ENCODE measurements around the gene RALBP1.

The RALBP1 gene

GRCh38 chr18:9494778-9495331 lies 19.5 kb downstream of the RALBP1 start:
- no peak overlapping the region for H3K4me3 ChIP-seq (ENCODE audit: low read depth, low read length)
- TF ChIP-seq POLR2A (IDR thresholded peaks at IDR 0.05; ENCODE audit: extremely low read depth, insufficient read length) = no peak
- TF ChIP-seq MYC (IDR thresholded peaks at IDR 0.05; ENCODE audit: low read depth, low read length) = no peak
- no peak for TF ChIP-seq CTCF (IDR thresholded peaks at IDR 0.05; ENCODE audit: low read depth, low read length)
- TF ChIP-seq MAX (IDR thresholded peaks at IDR 0.05; ENCODE audit: low read depth, low read length) = no peak
- peak; percentile 69 for DNase-seq (ENCODE audit: low read depth)

- DNase-seq (ENCODE audit: low read depth) = no peak
- H3K4me3 ChIP-seq (ENCODE audit: low read depth, low read length) = no peak overlapping the region
- no peak for TF ChIP-seq CTCF (IDR thresholded peaks at IDR 0.05; ENCODE audit: low read depth, low read length)
- no peak for TF ChIP-seq MYC (IDR thresholded peaks at IDR 0.05; ENCODE audit: low read depth, low read length)
- TF ChIP-seq POLR2A (IDR thresholded peaks at IDR 0.05; ENCODE audit: extremely low read depth, insufficient read length) = no peak
- no peak for TF ChIP-seq MAX (IDR thresholded peaks at IDR 0.05; ENCODE audit: low read depth, low read length)
These were observed 20.2 kb downstream of the RALBP1 start for GRCh38 chr18:9495465-9495864.

- H3K4me3 ChIP-seq (ENCODE audit: low read depth, low read length) = no peak overlapping the region
- no peak for DNase-seq (ENCODE audit: low read depth)
- no peak for TF ChIP-seq MYC (IDR thresholded peaks at IDR 0.05; ENCODE audit: low read depth, low read length)
- no peak for TF ChIP-seq MAX (IDR thresholded peaks at IDR 0.05; ENCODE audit: low read depth, low read length)
- TF ChIP-seq CTCF (IDR thresholded peaks at IDR 0.05; ENCODE audit: low read depth, low read length) = no peak
- TF ChIP-seq POLR2A (IDR thresholded peaks at IDR 0.05; ENCODE audit: extremely low read depth, insufficient read length) = no peak
These were observed 20.8 kb downstream of the RALBP1 start for GRCh38 chr18:9495916-9496705.

- no peak for TF ChIP-seq MAX (IDR thresholded peaks at IDR 0.05; ENCODE audit: low read depth, low read length)
- no peak overlapping the region for H3K4me3 ChIP-seq (ENCODE audit: low read depth, low read length)
- no peak for DNase-seq (ENCODE audit: low read depth)
These were observed 30.9 kb downstream of the RALBP1 start for GRCh38 chr18:9506046-9506792.

- no peak overlapping the region for H3K4me3 ChIP-seq (ENCODE audit: low read depth, low read length)
- DNase-seq (ENCODE audit: low read depth) = no peak
- TF ChIP-seq CTCF (IDR thresholded peaks at IDR 0.05; ENCODE audit: low read depth, low read length) (no peak), MYC (IDR thresholded peaks at IDR 0.05; ENCODE audit: low read depth, low read length) (no peak), MAX (IDR thresholded peaks at IDR 0.05; ENCODE audit: low read depth, low read length) (no peak), POLR2A (IDR thresholded peaks at IDR 0.05; ENCODE audit: extremely low read depth, insufficient read length) (no peak)
These were observed 32.3 kb downstream of the RALBP1 start for GRCh38 chr18:9507565-9508088.
